GM18498 (cell line): ENCODE measurements around the gene SH3TC1.

ENCODE experiments used
- ATAC-seq: cut with Tn5 transposase; IDR thresholded peaks from one replicate; pipeline ENCODE4 v1.9.1; 2021; ENCODE audit warnings: mild to moderate bottlenecking, moderate library complexity; ENCODE audit not compliant: unreplicated experiment

SH3TC1 gene

GRCh38 chr4:8213121-8213520 is 14.0 kb downstream of the SH3TC1 start:
- ATAC-seq, result no peak

GRCh38 chr4:8214136-8214535 is 15.0 kb downstream of the SH3TC1 start:
- no peak for ATAC-seq

GRCh38 chr4:8215001-8215427 is 15.9 kb downstream of the SH3TC1 start:
- no peak for ATAC-seq

GRCh38 chr4:8215641-8216442 is 16.8 kb downstream of the SH3TC1 start:
- ATAC-seq, result no peak

GRCh38 chr4:8216443-8217245 is 17.6 kb downstream of the SH3TC1 start:
- no peak for ATAC-seq

- ATAC-seq, result no peak
Observed at GRCh38 chr4:8217246-8217511, 18.1 kb downstream of the SH3TC1 start.

GRCh38 chr4:8217871-8218270 is 18.8 kb downstream of the SH3TC1 start:
- no peak for ATAC-seq

GRCh38 chr4:8218371-8219031 is 19.4 kb downstream of the SH3TC1 start:
- no peak for ATAC-seq

GRCh38 chr4:8219236-8219635 is 20.1 kb downstream of the SH3TC1 start:
- no peak for ATAC-seq

GRCh38 chr4:8220661-8221450 is 21.8 kb downstream of the SH3TC1 start:
- no peak for ATAC-seq

GRCh38 chr4:8221476-8221875 is 22.4 kb downstream of the SH3TC1 start:
- ATAC-seq, result no peak

- no peak for ATAC-seq
Observed at GRCh38 chr4:8221985-8222384, 22.9 kb downstream of the SH3TC1 start.

GRCh38 chr4:8222609-8223388 is 23.7 kb downstream of the SH3TC1 start:
- no peak for ATAC-seq

- ATAC-seq, result no peak
Observed at GRCh38 chr4:8224267-8224974, 25.3 kb downstream of the SH3TC1 start.

- no peak for ATAC-seq
Observed at GRCh38 chr4:8224975-8225625, 26.0 kb downstream of the SH3TC1 start.

- no peak for ATAC-seq
Observed at GRCh38 chr4:8225706-8226443, 26.8 kb downstream of the SH3TC1 start.

GRCh38 chr4:8227201-8227770 is 28.2 kb downstream of the SH3TC1 start:
- no peak for ATAC-seq

- no peak for ATAC-seq
Observed at GRCh38 chr4:8227771-8228318, 28.8 kb downstream of the SH3TC1 start.
